GM15510 (cell line): ENCODE results near the gene S100Z.

Experiments used
- POLR2A ChIP-seq: IDR thresholded peaks from 3 replicates; pipeline ENCODE4 v1.6.1; 2011; ENCODE audit warnings: borderline replicate concordance; ENCODE audit not compliant: insufficient read length; ENCODE audit errors: extremely low read depth

S100Z gene

GRCh38 chr5:76927961-76928360 lies 78.1 kb downstream of the S100Z start:
- TF ChIP-seq POLR2A = no peak

GRCh38 chr5:76930083-76930482 lies 80.3 kb downstream of the S100Z start:
- no peak for TF ChIP-seq POLR2A

GRCh38 chr5:76938177-76938576 lies 88.4 kb downstream of the S100Z start:
- TF ChIP-seq POLR2A = no peak

GRCh38 chr5:76941000-76941399 lies 91.2 kb downstream of the S100Z start:
- no peak for TF ChIP-seq POLR2A

- no peak for TF ChIP-seq POLR2A
These were observed 91.6 kb downstream of the S100Z start for GRCh38 chr5:76941442-76941841.

- no peak for TF ChIP-seq POLR2A
These were observed 92.8 kb downstream of the S100Z start for GRCh38 chr5:76942581-76942980.

GRCh38 chr5:76943006-76943405 lies 93.2 kb downstream of the S100Z start:
- no peak for TF ChIP-seq POLR2A

GRCh38 chr5:76944638-76945037 lies 94.8 kb downstream of the S100Z start:
- TF ChIP-seq POLR2A = no peak

GRCh38 chr5:76946090-76946489 lies 96.3 kb downstream of the S100Z start:
- TF ChIP-seq POLR2A = no peak

- no peak for TF ChIP-seq POLR2A
These were observed 97.3 kb downstream of the S100Z start for GRCh38 chr5:76947082-76947503.

- TF ChIP-seq POLR2A = no peak
These were observed 103.2 kb downstream of the S100Z start, which contains the start of gene CRHBP for GRCh38 chr5:76952795-76953536. CRHBP (plus strand) TSS chr5:76953045; CDS start chr5:76953135, 90 bp downstream.

GRCh38 chr5:76953551-76954382 lies 104.0 kb downstream of the S100Z start:
- TF ChIP-seq POLR2A = no peak

GRCh38 chr5:76954383-76954763 lies 104.6 kb downstream of the S100Z start:
- no peak for TF ChIP-seq POLR2A

GRCh38 chr5:76956033-76956432 lies 106.2 kb downstream of the S100Z start:
- TF ChIP-seq POLR2A = no peak

GRCh38 chr5:76958991-76959767 lies 109.4 kb downstream of the S100Z start:
- TF ChIP-seq POLR2A = no peak
